Measurements from ENCODE around the gene XCR1.

The XCR1 gene

GRCh38 chr3:46022909-46023785, 4.1 kb downstream of the XCR1 start:
- Histone ChIP-seq H3K9ac (no peak overlapping the region), H3K9me3 (peaks cover 18% of the 10 kb centered on the region), H3K36me3 (no peaks in the 10 kb centered on the region), H3K4me1 (no peaks in the 10 kb centered on the region), H4K20me1 (no peaks in the 10 kb centered on the region), H3K27me3 (no peaks in the 10 kb centered on the region), H3K4me2 (no peak overlapping the region), H3K4me3 (no peak overlapping the region), H3K27ac (no peak overlapping the region)
- TF ChIP-seq Cebpa-rat (IDR thresholded peaks at IDR 0.05): no peak

DNA sequence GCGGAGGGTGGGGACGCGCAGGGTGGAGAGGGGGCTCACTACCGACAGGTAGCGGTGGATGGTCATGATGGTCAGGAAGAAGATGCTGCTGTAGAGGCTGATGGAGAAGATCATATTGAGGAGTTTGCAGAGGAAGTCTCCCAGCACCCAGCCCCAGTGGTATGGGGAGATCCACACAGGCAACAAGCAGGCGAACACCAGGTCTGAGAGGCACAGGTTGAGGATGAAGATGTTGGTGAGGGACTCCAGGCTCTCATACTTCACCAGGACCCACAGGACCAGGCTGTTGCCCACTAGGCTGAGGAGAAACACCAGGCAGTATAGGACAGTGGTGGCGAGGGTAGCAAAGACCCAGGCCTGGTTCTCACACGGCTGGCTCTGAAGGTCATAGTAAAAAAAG, 5.8 kb downstream of the XCR1 start:
- Histone ChIP-seq H3K9me3 (peaks cover 2% of the 10 kb centered on the region; the same call in 1 of the 2 replicates), H3K27me3 (no peaks in the 10 kb centered on the region), H3K4me1 (no peaks in the 10 kb centered on the region), H3K4me2 (no peak overlapping the region), H4K20me1 (no peaks in the 10 kb centered on the region), H3K4me3 (no peak overlapping the region), H3K27ac (no peak overlapping the region), H3K36me3 (no peaks in the 10 kb centered on the region), H3K9ac (no peak overlapping the region)
- TF ChIP-seq Cebpa-rat (IDR thresholded peaks at IDR 0.05): no peak

- no peak overlapping the region for H3K4me3 ChIP-seq
- H3K9me3 ChIP-seq: no peaks in the 10 kb centered on the region
- no peaks in the 10 kb centered on the region for H3K27me3 ChIP-seq
- no peak overlapping the region for H3K4me2 ChIP-seq
- H4K20me1 ChIP-seq: no peaks in the 10 kb centered on the region
- H3K4me1 ChIP-seq: no peaks in the 10 kb centered on the region
- H3K36me3 ChIP-seq: no peaks in the 10 kb centered on the region
- no peak overlapping the region for H3K27ac ChIP-seq
- no peak for TF ChIP-seq Cebpa-rat (IDR thresholded peaks at IDR 0.05)
- no peak overlapping the region for H3K9ac ChIP-seq
These were observed 6.3 kb downstream of the XCR1 start for GRCh38 chr3:46020766-46021510.

- H3K9me3 ChIP-seq: no peaks in the 10 kb centered on the region
- no peaks in the 10 kb centered on the region for H3K36me3 ChIP-seq
- no peak overlapping the region for H3K4me2 ChIP-seq
- TF ChIP-seq Cebpa-rat (IDR thresholded peaks at IDR 0.05): no peak
- H4K20me1 ChIP-seq: no peaks in the 10 kb centered on the region
- H3K4me1 ChIP-seq: no peaks in the 10 kb centered on the region
- H3K4me3 ChIP-seq: no peak overlapping the region
- no peaks in the 10 kb centered on the region for H3K27me3 ChIP-seq
- no peak overlapping the region for H3K27ac ChIP-seq
- no peak overlapping the region for H3K9ac ChIP-seq
These were observed 7.6 kb downstream of the XCR1 start for GRCh38 chr3:46019707-46020106.

DNA sequence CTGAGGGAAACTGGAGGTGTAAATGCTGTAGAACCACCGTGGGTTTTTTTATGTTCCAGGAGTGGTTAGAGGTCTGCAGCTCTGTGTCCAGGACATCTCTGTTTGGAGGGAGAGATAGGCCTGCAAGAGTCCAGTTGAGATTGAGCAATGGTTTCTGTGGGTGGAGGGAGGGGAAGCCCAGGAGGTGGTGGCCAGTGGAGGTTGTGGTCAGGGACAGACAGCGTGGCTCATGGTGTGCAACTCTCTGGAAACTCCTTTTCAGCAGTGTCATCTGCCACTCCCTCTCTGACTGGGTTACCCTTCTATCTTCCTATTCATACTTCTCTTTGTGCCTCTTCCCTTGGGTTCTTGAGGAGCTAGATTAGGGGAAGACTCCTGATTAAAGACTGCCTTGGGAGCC, 9.6 kb downstream of the XCR1 start:
- Histone ChIP-seq H3K4me1 (no peaks in the 10 kb centered on the region), H3K27me3 (no peaks in the 10 kb centered on the region), H4K20me1 (no peaks in the 10 kb centered on the region), H3K36me3 (no peaks in the 10 kb centered on the region), H3K4me2 (no peak overlapping the region), H3K27ac (no peak overlapping the region), H3K9ac (no peak overlapping the region), H3K9me3 (no peaks in the 10 kb centered on the region), H3K4me3 (no peak overlapping the region)
- no peak for TF ChIP-seq Cebpa-rat (IDR thresholded peaks at IDR 0.05)

DNA sequence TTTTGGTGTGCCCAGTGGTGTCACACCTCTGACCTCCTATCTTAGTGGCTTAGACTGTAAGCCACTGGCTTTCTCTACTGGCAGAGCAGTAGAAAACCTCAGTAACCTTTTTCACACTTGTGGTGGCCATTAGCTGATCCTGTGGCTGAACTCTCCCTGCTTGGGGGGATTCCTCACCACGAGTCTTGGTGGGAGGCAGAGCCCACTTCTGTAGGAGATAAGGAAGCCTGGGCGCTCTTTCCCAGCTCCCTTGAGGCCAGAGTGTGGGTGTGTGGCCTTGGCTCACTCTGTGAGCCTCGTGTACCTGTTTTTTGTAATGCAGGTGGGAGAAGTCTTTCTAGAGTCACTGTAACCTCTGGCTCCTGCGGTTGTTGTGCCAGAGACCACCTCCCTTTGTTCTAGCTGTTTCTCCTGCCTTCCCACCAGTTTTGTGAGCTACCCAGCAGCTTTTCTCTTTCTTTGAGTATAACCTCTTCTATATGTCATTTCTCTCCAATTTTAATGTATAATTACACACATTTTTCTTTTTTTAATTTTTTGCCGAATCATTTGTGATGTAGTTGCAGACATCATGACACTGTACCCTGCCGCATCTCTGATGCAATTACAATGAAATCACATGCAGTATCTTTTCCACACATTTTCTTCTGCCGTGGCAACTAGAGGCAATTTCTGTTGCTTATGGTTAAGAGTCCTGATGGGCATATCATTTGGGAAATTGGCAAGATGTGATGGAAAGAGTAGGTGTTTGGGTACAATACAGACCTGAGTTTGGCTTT, 13.8 kb downstream of the XCR1 start:
- H3K9ac ChIP-seq: no peak overlapping the region
- no peaks in the 10 kb centered on the region for H3K4me1 ChIP-seq
- no peak for TF ChIP-seq Cebpa-rat (IDR thresholded peaks at IDR 0.05)
- no peak overlapping the region for H3K4me3 ChIP-seq
- H3K27me3 ChIP-seq: no peaks in the 10 kb centered on the region
- no peaks in the 10 kb centered on the region for H4K20me1 ChIP-seq
- H3K4me2 ChIP-seq: no peak overlapping the region
- no peaks in the 10 kb centered on the region for H3K36me3 ChIP-seq
- no peak overlapping the region for H3K27ac ChIP-seq
- H3K9me3 ChIP-seq: no peaks in the 10 kb centered on the region

GRCh38 chr3:46012246-46012645, 15.0 kb downstream of the XCR1 start:
- H3K4me1 ChIP-seq: no peaks in the 10 kb centered on the region
- H3K27ac ChIP-seq: no peak overlapping the region
- no peaks in the 10 kb centered on the region for H3K9me3 ChIP-seq
- H4K20me1 ChIP-seq: no peaks in the 10 kb centered on the region
- no peak overlapping the region for H3K4me2 ChIP-seq
- H3K4me3 ChIP-seq: no peak overlapping the region
- TF ChIP-seq Cebpa-rat (IDR thresholded peaks at IDR 0.05): no peak
- H3K36me3 ChIP-seq: no peaks in the 10 kb centered on the region
- H3K9ac ChIP-seq: no peak overlapping the region
- H3K27me3 ChIP-seq: no peaks in the 10 kb centered on the region

DNA sequence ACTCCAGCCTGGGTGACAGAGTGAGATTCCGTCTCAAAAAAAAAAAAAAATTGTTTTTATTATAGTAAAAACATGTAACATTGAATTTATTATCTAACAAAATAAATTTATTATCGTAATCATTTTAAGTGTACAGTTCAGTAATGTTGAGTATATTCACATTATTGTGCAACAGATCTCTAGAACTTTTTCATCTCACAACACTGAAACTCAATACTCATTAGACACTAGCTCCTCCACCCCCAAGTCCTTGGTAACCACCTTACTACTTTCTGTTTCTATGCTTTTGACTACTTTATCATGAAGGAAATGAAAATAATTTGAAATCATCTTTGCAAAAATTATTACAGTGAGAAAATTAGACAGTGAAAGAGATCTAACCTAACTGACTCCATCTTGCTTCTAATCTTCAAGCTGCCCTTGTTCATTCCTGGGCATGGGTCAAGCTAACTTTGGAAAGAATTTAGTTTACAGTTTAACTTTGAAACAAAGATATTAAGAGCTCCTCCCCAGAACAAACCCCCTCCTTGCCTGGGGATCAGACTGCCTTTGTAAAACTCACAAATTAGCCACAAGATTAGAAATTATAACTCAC, 16.7 kb downstream of the XCR1 start:
- no peaks in the 10 kb centered on the region for H3K36me3 ChIP-seq
- no peak overlapping the region for H3K4me2 ChIP-seq
- no peak overlapping the region for H3K4me3 ChIP-seq
- no peaks in the 10 kb centered on the region for H3K9me3 ChIP-seq
- no peaks in the 10 kb centered on the region for H4K20me1 ChIP-seq
- H3K27ac ChIP-seq: no peak overlapping the region
- TF ChIP-seq Cebpa-rat (IDR thresholded peaks at IDR 0.05): no peak
- H3K4me1 ChIP-seq: no peaks in the 10 kb centered on the region
- H3K9ac ChIP-seq: no peak overlapping the region
- no peaks in the 10 kb centered on the region for H3K27me3 ChIP-seq

GRCh38 chr3:46008058-46008457, 19.2 kb downstream of the XCR1 start:
- H3K9ac ChIP-seq: no peak overlapping the region
- no peaks in the 10 kb centered on the region for H4K20me1 ChIP-seq
- no peak overlapping the region for H3K4me3 ChIP-seq
- no peaks in the 10 kb centered on the region for H3K9me3 ChIP-seq
- no peak overlapping the region for H3K27ac ChIP-seq
- no peaks in the 10 kb centered on the region for H3K4me1 ChIP-seq
- H3K4me2 ChIP-seq: no peak overlapping the region
- H3K36me3 ChIP-seq: no peaks in the 10 kb centered on the region
- no peaks in the 10 kb centered on the region for H3K27me3 ChIP-seq
- TF ChIP-seq Cebpa-rat (IDR thresholded peaks at IDR 0.05): no peak

Measured in BLaER1 (cell line).